ENCODE data around the gene HS3ST4. TPM values are rescaled to one million over a fixed set of nuclear protein-coding genes. Genes with fewer than 3 reads are reported as not detected.

The HS3ST4 gene
- total RNA-seq, 4 donors from 2014 or later, result 0.49 to 1.4 (median 0.64) TPM; not detected in 1

DNA sequence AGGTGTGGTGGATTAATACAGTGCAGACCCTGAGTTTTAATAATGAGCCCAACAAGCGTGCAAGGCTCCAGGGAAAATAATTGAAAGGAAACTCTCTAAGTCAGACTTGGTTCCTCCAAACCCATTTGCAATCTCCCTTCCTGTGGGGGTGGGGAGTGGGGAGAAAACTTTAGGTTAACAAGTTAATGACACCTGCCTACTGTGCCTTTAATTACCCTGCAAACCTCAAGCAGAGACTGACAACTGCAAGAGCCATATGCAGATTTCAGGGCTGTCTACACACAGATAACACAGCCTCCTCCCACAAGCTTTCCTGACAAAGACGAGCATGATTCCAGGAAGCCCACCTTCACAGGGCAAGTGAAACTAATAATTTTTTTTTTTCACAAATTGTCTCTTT lies 359.3 kb downstream of the HS3ST4 start:
- Histone ChIP-seq H3K4me1 (no peaks in the 10 kb centered on the region), H3K4me3 (no peak overlapping the region), H3K27ac (no peak overlapping the region), H3K27me3 (no peaks in the 10 kb centered on the region), H3K36me3 (no peaks in the 10 kb centered on the region), H3K9me3 (no peaks in the 10 kb centered on the region)
- no peak for DNase-seq (ENCODE audit: low spot score in 2 of 2)
- no peak for TF ChIP-seq CTCF (IDR thresholded peaks at IDR 0.05)
- no peak for TF ChIP-seq POLR2A (IDR thresholded peaks at IDR 0.05)
- TF ChIP-seq POLR2AphosphoS5 (IDR thresholded peaks at IDR 0.05), result no peak
- TF ChIP-seq EP300 (IDR thresholded peaks at IDR 0.05), result no peak
- WGBS, result 27% methylated on average over 2 of the region's 2 CpGs

- no peak overlapping the region for H3K4me3 ChIP-seq
- TF ChIP-seq CTCF (IDR thresholded peaks at IDR 0.05) (no peak), POLR2A (IDR thresholded peaks at IDR 0.05) (no peak), EP300 (IDR thresholded peaks at IDR 0.05) (no peak), POLR2AphosphoS5 (IDR thresholded peaks at IDR 0.05) (no peak)
- H3K27me3 ChIP-seq, result no peaks in the 10 kb centered on the region
- peaks cover 11% of the 10 kb centered on the region for H3K9me3 ChIP-seq
- no peaks in the 10 kb centered on the region for H3K4me1 ChIP-seq
- H3K36me3 ChIP-seq, result no peaks in the 10 kb centered on the region
- whole genome bisulfite sequencing, result 90% methylated on average over 3 of the region's 3 CpGs
- no peak overlapping the region for H3K27ac ChIP-seq
- DNase-seq (ENCODE audit: low spot score in 2 of 2), result no peak
Measured at GRCh38 chr16:26053889-26054288, 362.1 kb downstream of the HS3ST4 start.

- TF ChIP-seq POLR2A (IDR thresholded peaks at IDR 0.05) (no peak), POLR2AphosphoS5 (IDR thresholded peaks at IDR 0.05) (no peak), CTCF (IDR thresholded peaks at IDR 0.05) (no peak), EP300 (IDR thresholded peaks at IDR 0.05) (no peak)
- Histone ChIP-seq H3K4me1 (no peaks in the 10 kb centered on the region), H3K9me3 (peaks cover 11% of the 10 kb centered on the region), H3K27ac (no peak overlapping the region), H3K36me3 (no peaks in the 10 kb centered on the region), H3K4me3 (no peak overlapping the region), H3K27me3 (no peaks in the 10 kb centered on the region)
- WGBS, result 42% methylated on average over 3 of the region's 3 CpGs
- no peak for DNase-seq (ENCODE audit: low spot score in 2 of 2)
Measured at GRCh38 chr16:26058326-26058725, 366.6 kb downstream of the HS3ST4 start.

DNA sequence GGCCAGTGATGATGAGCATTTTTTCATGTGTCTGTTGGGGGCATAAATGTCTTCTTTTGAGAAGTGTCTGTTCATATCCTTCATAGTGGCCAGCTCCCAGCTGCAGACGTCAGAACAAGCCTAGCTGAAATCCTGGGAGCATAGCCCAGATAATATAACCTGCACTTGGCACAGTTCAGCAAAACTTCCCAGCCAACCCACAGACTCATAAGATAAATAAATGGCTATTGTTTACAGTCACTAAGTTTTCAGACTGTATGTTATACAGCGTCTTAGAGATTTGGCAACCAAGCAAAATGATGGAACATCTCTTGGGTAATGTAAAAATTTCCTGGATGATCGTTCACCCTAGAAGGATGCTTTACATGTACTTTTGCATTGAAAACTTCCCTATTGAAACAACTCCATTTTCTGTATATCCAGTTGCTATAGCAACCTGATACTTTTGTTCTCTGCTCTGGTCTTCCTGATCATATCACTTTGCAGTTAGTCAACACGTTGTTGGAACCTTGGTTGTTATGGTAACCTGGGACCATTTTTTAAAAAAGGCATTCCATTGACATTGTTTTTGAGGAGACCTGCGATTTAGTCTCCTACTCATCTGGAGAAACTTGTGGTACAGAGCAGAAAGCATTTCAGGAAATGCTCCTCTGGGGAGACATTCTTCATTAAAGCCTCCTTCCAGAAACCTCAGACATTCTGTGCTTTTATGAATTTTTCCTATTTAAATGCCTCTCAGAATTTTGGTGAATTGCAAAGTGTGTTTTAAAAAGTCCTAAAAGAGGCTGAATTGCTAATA lies 378.7 kb downstream of the HS3ST4 start:
- no peak for DNase-seq (ENCODE audit: low spot score in 2 of 2)
- H3K27ac ChIP-seq, result no peak overlapping the region
- H3K27me3 ChIP-seq, result no peaks in the 10 kb centered on the region
- no peaks in the 10 kb centered on the region for H3K9me3 ChIP-seq
- H3K36me3 ChIP-seq, result no peaks in the 10 kb centered on the region
- no peaks in the 10 kb centered on the region for H3K4me1 ChIP-seq
- no peak overlapping the region for H3K4me3 ChIP-seq
- WGBS, result 28% methylated on average over 5 of the region's 5 CpGs
- TF ChIP-seq CTCF (IDR thresholded peaks at IDR 0.05), result no peak
- no peak for TF ChIP-seq POLR2A (IDR thresholded peaks at IDR 0.05)
- TF ChIP-seq POLR2AphosphoS5 (IDR thresholded peaks at IDR 0.05), result no peak
- no peak for TF ChIP-seq EP300 (IDR thresholded peaks at IDR 0.05)

DNA sequence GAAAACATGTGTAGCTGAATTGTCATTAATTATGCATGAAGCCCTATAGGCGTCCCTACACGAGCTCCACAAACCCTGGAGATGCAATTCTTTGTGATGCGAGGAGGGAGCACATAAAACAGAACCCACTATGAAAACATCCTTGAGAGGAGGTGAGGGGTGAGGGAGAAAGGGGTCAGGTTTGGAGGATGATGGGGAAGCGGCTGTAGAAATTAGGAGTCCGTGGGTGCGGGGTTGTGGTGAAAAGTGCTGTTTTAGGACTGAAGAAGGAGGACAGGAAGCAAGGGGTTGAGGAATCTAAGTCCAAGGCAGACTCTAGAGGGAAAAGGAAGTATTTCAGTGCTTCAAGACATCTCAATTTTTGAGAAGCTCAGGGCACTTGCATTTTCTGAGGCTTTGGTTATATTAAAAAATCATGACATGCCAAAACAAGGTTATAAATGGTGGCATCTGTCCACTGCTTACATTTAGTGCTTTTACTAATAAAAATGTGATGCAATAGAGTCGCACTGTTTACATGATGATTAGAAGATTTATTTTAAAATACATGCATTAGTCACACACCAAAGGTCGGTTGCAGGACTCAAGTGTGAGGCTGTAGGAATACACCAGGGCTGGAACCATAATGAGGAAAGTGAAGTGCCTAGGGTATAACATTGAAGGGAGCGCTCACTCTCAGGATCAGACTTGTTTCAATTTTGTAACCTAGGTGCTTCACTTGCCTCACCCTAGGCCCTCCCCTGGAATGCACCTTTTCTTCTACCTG lies 379.5 kb downstream of the HS3ST4 start:
- no peak for TF ChIP-seq EP300 (IDR thresholded peaks at IDR 0.05)
- TF ChIP-seq POLR2A (IDR thresholded peaks at IDR 0.05), result no peak
- TF ChIP-seq CTCF (IDR thresholded peaks at IDR 0.05), result no peak
- TF ChIP-seq POLR2AphosphoS5 (IDR thresholded peaks at IDR 0.05), result no peak
- no peak overlapping the region for H3K27ac ChIP-seq
- H3K4me3 ChIP-seq, result no peak overlapping the region
- 63% methylated on average over 9 of the region's 9 CpGs for WGBS
- no peak for DNase-seq (ENCODE audit: low spot score in 2 of 2)
- no peaks in the 10 kb centered on the region for H3K9me3 ChIP-seq
- no peaks in the 10 kb centered on the region for H3K36me3 ChIP-seq
- no peaks in the 10 kb centered on the region for H3K27me3 ChIP-seq
- H3K4me1 ChIP-seq, result no peaks in the 10 kb centered on the region

All from suprapubic skin (tissue), 4 donors.